HL-60 (cell line): Measurements from ENCODE around the gene SERPINB5.

Source experiments
- POLR2AphosphoS5 ChIP-seq: IDR thresholded peaks from 2 replicates; pipeline ENCODE4 v1.6.1; 2012; ENCODE audit warnings: low read depth
- TF ChIP-seq, protein P1 (sequence below): IDR thresholded peaks from one replicate; pipeline ENCODE4 v1.5.1; 2011; ENCODE audit warnings: low read length, control low read depth, inconsistent platforms; ENCODE audit not compliant: insufficient read depth
- TF ChIP-seq, protein P2 (sequence below): IDR thresholded peaks from 2 replicates; pipeline ENCODE4 v1.6.1; 2012; ENCODE audit warnings: low read depth; ENCODE audit not compliant: insufficient replicate concordance

DNA sequence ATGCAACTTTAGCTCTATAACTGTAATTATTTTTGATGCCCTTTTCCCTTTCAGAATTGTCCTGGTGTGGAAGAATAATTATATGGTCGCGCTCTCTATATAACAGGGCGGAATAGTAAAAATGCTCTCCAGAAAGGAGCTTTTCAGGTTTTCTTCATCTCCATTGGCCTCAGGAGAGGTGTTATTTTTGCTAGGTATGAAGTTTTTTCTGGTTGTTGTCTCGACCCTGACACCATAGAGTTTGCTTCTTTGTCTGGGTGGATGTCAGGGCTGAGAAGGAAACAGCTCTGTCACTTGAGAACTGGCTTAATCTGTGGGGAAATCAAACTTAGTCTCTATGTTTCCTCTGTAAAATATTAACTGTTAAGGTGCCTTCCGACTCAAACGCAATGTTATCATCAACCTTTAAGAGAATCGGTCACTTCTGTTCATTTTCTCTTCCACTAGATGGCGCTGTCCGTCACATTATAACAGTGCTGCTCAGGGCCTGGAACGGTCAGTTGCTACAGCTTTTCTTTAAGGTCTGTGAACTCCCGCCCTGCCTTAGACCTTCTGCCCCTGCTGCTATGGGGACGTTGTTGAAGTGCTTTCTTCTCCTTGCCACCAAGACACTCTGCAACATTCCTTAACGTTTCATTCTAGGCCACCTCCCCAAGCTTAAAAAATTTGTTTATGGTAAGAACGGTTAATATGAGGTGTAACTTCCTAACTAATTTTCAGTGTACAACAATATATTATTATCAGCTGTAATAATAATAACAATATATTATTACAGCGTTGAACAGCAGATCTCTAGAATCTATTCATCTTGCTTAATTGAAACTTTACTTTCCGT is 41.6 kb downstream of the SERPINB5 start:
- TF ChIP-seq, protein P1, sequence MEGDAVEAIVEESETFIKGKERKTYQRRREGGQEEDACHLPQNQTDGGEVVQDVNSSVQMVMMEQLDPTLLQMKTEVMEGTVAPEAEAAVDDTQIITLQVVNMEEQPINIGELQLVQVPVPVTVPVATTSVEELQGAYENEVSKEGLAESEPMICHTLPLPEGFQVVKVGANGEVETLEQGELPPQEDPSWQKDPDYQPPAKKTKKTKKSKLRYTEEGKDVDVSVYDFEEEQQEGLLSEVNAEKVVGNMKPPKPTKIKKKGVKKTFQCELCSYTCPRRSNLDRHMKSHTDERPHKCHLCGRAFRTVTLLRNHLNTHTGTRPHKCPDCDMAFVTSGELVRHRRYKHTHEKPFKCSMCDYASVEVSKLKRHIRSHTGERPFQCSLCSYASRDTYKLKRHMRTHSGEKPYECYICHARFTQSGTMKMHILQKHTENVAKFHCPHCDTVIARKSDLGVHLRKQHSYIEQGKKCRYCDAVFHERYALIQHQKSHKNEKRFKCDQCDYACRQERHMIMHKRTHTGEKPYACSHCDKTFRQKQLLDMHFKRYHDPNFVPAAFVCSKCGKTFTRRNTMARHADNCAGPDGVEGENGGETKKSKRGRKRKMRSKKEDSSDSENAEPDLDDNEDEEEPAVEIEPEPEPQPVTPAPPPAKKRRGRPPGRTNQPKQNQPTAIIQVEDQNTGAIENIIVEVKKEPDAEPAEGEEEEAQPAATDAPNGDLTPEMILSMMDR: peak; percentile 66
- no peak for TF ChIP-seq POLR2AphosphoS5
- TF ChIP-seq, protein P2, sequence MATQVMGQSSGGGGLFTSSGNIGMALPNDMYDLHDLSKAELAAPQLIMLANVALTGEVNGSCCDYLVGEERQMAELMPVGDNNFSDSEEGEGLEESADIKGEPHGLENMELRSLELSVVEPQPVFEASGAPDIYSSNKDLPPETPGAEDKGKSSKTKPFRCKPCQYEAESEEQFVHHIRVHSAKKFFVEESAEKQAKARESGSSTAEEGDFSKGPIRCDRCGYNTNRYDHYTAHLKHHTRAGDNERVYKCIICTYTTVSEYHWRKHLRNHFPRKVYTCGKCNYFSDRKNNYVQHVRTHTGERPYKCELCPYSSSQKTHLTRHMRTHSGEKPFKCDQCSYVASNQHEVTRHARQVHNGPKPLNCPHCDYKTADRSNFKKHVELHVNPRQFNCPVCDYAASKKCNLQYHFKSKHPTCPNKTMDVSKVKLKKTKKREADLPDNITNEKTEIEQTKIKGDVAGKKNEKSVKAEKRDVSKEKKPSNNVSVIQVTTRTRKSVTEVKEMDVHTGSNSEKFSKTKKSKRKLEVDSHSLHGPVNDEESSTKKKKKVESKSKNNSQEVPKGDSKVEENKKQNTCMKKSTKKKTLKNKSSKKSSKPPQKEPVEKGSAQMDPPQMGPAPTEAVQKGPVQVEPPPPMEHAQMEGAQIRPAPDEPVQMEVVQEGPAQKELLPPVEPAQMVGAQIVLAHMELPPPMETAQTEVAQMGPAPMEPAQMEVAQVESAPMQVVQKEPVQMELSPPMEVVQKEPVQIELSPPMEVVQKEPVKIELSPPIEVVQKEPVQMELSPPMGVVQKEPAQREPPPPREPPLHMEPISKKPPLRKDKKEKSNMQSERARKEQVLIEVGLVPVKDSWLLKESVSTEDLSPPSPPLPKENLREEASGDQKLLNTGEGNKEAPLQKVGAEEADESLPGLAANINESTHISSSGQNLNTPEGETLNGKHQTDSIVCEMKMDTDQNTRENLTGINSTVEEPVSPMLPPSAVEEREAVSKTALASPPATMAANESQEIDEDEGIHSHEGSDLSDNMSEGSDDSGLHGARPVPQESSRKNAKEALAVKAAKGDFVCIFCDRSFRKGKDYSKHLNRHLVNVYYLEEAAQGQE: no peak
